Spleen (tissue), 11 donors: ENCODE measurements around the gene FUT6. TPM values are rescaled to one million over a fixed set of nuclear protein-coding genes. Genes with fewer than 3 reads are reported as not detected.
"Not testable (repeated sequence)": the region's sequence is repeated elsewhere in the genome, so short reads cannot be mapped to it uniquely, and the experiment has no call there.

Experiments
- DNase-seq: peaks from one replicate; pipeline ENCODE4 v3.0.0-alpha.2; 2020
- H3K27ac ChIP-seq, 8 donors: fragments of 200-600 bp; sonication (generic) in 7 of 8; 1 replicate in 4 of 8; 2 replicates in 4 of 8; pipeline versions ENCODE4 v1.5.0 to v1.8.0; 2016 to 2021; ENCODE audit warnings: inconsistent platforms in 4 of 8, mild to moderate bottlenecking in 4 of 8, moderate library complexity in 1 of 8
- H3K27me3 ChIP-seq, 7 donors: fragments of 200-600 bp; sonication (generic) in 6 of 7; replicated peaks in 1 of 7; 1 replicate in 4 of 7; 2 replicates in 3 of 7; pipeline versions ENCODE4 v1.5.0 to v1.8.0; 2016 to 2021; ENCODE audit warnings: inconsistent platforms in 3 of 7, mild to moderate bottlenecking in 1 of 7
- H3K36me3 ChIP-seq, 6 donors: fragments of 200-600 bp; sonication (generic) in 5 of 6; 1 replicate in 4 of 6; 2 replicates in 2 of 6; pipeline versions ENCODE4 v1.5.0 to v1.8.0; 2016 to 2021; ENCODE audit warnings: inconsistent platforms in 2 of 6
- H3K4me1 ChIP-seq, 6 donors: fragments of 200-600 bp; sonication (generic) in 5 of 6; 1 replicate in 3 of 6; 2 replicates in 3 of 6; pipeline versions ENCODE4 v1.5.0 to v1.8.0; 2016 to 2021; ENCODE audit warnings: inconsistent platforms in 3 of 6
- H3K4me3 ChIP-seq, 8 donors: fragments of 200-600 bp; sonication (generic) in 7 of 8; 1 replicate in 4 of 8; 2 replicates in 4 of 8; pipeline versions ENCODE4 v1.5.0 to v1.8.0; 2016 to 2021; ENCODE audit warnings: inconsistent platforms in 4 of 8, mild to moderate bottlenecking in 4 of 8, moderate library complexity in 2 of 8
- H3K9me3 ChIP-seq, 8 donors: fragments of 200-600 bp; sonication (generic) in 7 of 8; 1 replicate in 4 of 8; 2 replicates in 4 of 8; pipeline versions ENCODE4 v1.5.0 to v1.8.0; 2016 to 2021; ENCODE audit warnings: inconsistent platforms in 4 of 8
- CTCF ChIP-seq, 11 experiments: fragments of 200-600 bp in 7 of 11; fragments of 450-650 bp in 4 of 11; sonication (generic) in 4 of 11; IDR thresholded peaks in 8 of 11; conservative IDR thresholded peaks in 3 of 11; 1 replicate in 7 of 11; 2 replicates in 4 of 11; pipeline versions ENCODE4 v1.4.0 to v1.8.0; 2016 to 2021; ENCODE audit warnings: antibody characterized with exemption in 11 of 11, inconsistent platforms in 4 of 11, mild to moderate bottlenecking in 1 of 11
- POLR2A ChIP-seq, 3 donors: fragments of 450-650 bp; IDR thresholded peaks; one replicate each; pipeline ENCODE4 v1.5.1; 2017; ENCODE audit warnings: antibody characterized with exemption in 3 of 3, mild to moderate bottlenecking in 1 of 3
- POLR2AphosphoS5 ChIP-seq, 3 donors: sonication (generic); formaldehyde crosslinking; IDR thresholded peaks; one replicate each; pipeline ENCODE4 v1.5.1; 2017; ENCODE audit warnings: antibody characterized with exemption in 3 of 3
- WGBS, 5 donors: extraction: QIAGEN DNeasy Blood & Tissue Kit in 3 of 5; methylation state at CpG; one replicate each; pipeline versions ENCODE4 v1.1.5 to v1.1.7; 2013 to 2018; 5-methylcytosine and 5-hydroxymethylcytosine counted together
- intact Hi-C: fragments of 100-400 bp; cut with DNase I; formaldehyde crosslinking; loops from one replicate; pipeline ENCODE4 v1.15.0; 2023; ENCODE audit warnings: low total_unique reads
- polyA plus RNA-seq, 3 donors: library from polyadenylated mRNA; stranded (reverse); fragments of 200-250 nt; gene quantifications; one replicate each; pipeline ENCODE4 v1.2.1, GENCODE V29; 2013
- total RNA-seq, 7 donors: library from RNA; depleted of rRNA in 3 of 7; stranded (reverse); fragments of >200 nt in 3 of 7; fragmentation: NEBNext Ultra II Directional in 4 of 7; extraction: Animal tissue kit (Norgen Biotek cat#: 25700) in 4 of 7; gene quantifications; one replicate each; pipeline versions ENCODE4 v1.1.0 to v1.2.1, GENCODE V29; 2016 to 2021
- donor health status: healthy with polysubstance abuse.
- donor health status: DM: no; HTN: no; CAD: no; lungs with moderate emphysema.
- donor health status: DM: no; HTN: no; CAD: no.
- donor health status: Bipolar disorder and iron deficiency.
- donor health status: healthy.
- donor health status: DM: no; HTN: no; CAD: no.
- donor health status: DM: yes; HTN: yes; CAD: no.

The FUT6 gene
- total and polyA plus RNA-seq, 10 donors = 0.06 to 0.44 (median 0.13) TPM; not detected in 5

GRCh38 chr19:5851302-5851701, 11.8 kb upstream of the FUT6 start, which contains the start of gene FUT3:
Gene FUT3, minus strand, starts transcription at chr19:5851449.
- 72 to 85% (median 74%) methylated on average over 10 of the region's 10 CpGs for WGBS, 5 donors
- no peak for DNase-seq
- Histone ChIP-seq H3K4me3 (no peak within 1 kb of the TSS), H3K4me1 (peaks cover 0 to 5% (median 0%) of the 10 kb centered on the region in 6 donors), H3K36me3 (no peaks in the 10 kb centered on the region), H3K27me3 (peaks cover 0 to 10% (median 0%) of the 10 kb centered on the region in 7 donors), H3K27ac (no peak within 1 kb of the TSS), H3K9me3 (no peaks in the 10 kb centered on the region)
- intact Hi-C loops = no loop called here
- TF ChIP-seq CTCF (IDR thresholded peaks at IDR 0.05 in 8 of 11, conservative IDR thresholded peaks at IDR 0.05 in 3 of 11) (no peak), POLR2A (IDR thresholded peaks at IDR 0.05) (no peak), POLR2AphosphoS5 (IDR thresholded peaks at IDR 0.05) (no peak)

GRCh38 chr19:5850743-5851293, 11.3 kb upstream of the FUT6 start:
- TF ChIP-seq CTCF (IDR thresholded peaks at IDR 0.05 in 8 of 11, conservative IDR thresholded peaks at IDR 0.05 in 3 of 11) (no peak), POLR2AphosphoS5 (IDR thresholded peaks at IDR 0.05) (no peak), POLR2A (IDR thresholded peaks at IDR 0.05) (no peak)
- H3K4me3 ChIP-seq = no peak overlapping the region
- no peaks in the 10 kb centered on the region for H3K9me3 ChIP-seq
- H3K36me3 ChIP-seq = no peaks in the 10 kb centered on the region
- H3K27ac ChIP-seq = no peak overlapping the region
- 29 to 55% (median 38%) methylated on average over 5 of the region's 5 CpGs for WGBS, 5 donors
- peaks cover 0 to 5% (median 0%) of the 10 kb centered on the region in 6 donors for H3K4me1 ChIP-seq
- H3K27me3 ChIP-seq = peaks cover 0 to 6% (median 0%) of the 10 kb centered on the region in 7 donors
- intact Hi-C loops = no loop called here
- DNase-seq = no peak

GRCh38 chr19:5850189-5850588, 10.7 kb upstream of the FUT6 start:
- intact Hi-C loops = no loop called here
- Histone ChIP-seq H3K27ac (no peak overlapping the region), H3K9me3 (no peaks in the 10 kb centered on the region), H3K4me1 (peaks cover 0 to 5% (median 0%) of the 10 kb centered on the region in 6 donors), H3K36me3 (no peaks in the 10 kb centered on the region), H3K4me3 (no peak overlapping the region), H3K27me3 (peaks cover 0 to under 1% (median 0%) of the 10 kb centered on the region in 7 donors)
- 78 to 98% (median 87%) methylated on average over 6 of the region's 6 CpGs for WGBS, 5 donors
- TF ChIP-seq POLR2AphosphoS5 (IDR thresholded peaks at IDR 0.05) (no peak), CTCF (IDR thresholded peaks at IDR 0.05 in 8 of 11, conservative IDR thresholded peaks at IDR 0.05 in 3 of 11) (no peak), POLR2A (IDR thresholded peaks at IDR 0.05) (no peak)
- DNase-seq = no peak

- WGBS, 5 donors = 72 to 82% (median 77%) methylated on average over 5 of the region's 5 CpGs
Measured at GRCh38 chr19:5848621-5849020, 9.1 kb upstream of the FUT6 start.

GRCh38 chr19:5847846-5848245, 8.3 kb upstream of the FUT6 start:
- H3K4me1 ChIP-seq, H3K4me3 ChIP-seq, H3K27me3 ChIP-seq, H3K36me3 ChIP-seq, H3K27ac ChIP-seq, DNase-seq, H3K9me3 ChIP-seq, intact Hi-C loops: not testable (repeated sequence)
- WGBS, 5 donors = 81 to 88% (median 87%) methylated on average over 10 of the region's 10 CpGs

More at GRCh38 chr19:5848621-5849020, 9.1 kb upstream of the FUT6 start:
- H3K4me3 ChIP-seq, H3K9me3 ChIP-seq, intact Hi-C loops, H3K27ac ChIP-seq, H3K27me3 ChIP-seq, DNase-seq, H3K36me3 ChIP-seq, H3K4me1 ChIP-seq: not testable (repeated sequence)
